ENCODE measurements around the gene PALM2AKAP2. TPM values are rescaled to one million over a fixed set of nuclear protein-coding genes. Genes with fewer than 3 reads are reported as not detected.

The PALM2AKAP2 gene
- total RNA-seq, 4 donors from 2014 or later = 2.0 to 8.2 (median 3.6) TPM

DNA sequence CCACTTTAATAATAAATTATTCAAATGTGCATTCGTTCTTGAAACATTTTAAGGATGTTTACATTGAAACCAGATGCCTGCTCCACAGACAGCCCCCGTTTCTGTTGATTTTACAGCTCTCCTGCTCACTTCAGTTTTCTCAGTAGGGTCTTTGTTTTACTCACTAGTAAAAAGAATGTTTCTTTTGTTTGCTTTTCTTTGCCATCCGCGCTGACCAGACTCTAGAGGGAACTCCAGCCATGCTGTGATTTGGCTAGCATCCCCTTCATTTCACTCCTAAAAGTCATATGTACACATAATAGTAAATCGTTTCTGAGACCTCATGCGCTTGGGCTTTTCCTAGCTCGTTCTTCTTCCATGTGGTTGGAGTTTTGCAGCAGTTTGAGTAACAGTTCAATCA lies 28.7 kb upstream of the PALM2AKAP2 start:
- Histone ChIP-seq H3K9me3 (no peaks in the 10 kb centered on the region), H3K4me1 (peaks cover 0 to 6% (median 0%) of the 10 kb centered on the region in 3 donors), H3K27ac (no peak overlapping the region), H3K27me3 (no peaks in the 10 kb centered on the region), H3K4me3 (no peak overlapping the region), H3K36me3 (no peaks in the 10 kb centered on the region)
- WGBS, 2 donors (ENCODE audit: low coverage in 1 of 2) = 27 to 38% methylated on average over 7 of the region's 7 CpGs
- TF ChIP-seq EP300 (IDR thresholded peaks at IDR 0.05) (no peak), POLR2AphosphoS5 (IDR thresholded peaks at IDR 0.05) (no peak), POLR2A (IDR thresholded peaks at IDR 0.05) (no peak)
- TF ChIP-seq, protein P1, sequence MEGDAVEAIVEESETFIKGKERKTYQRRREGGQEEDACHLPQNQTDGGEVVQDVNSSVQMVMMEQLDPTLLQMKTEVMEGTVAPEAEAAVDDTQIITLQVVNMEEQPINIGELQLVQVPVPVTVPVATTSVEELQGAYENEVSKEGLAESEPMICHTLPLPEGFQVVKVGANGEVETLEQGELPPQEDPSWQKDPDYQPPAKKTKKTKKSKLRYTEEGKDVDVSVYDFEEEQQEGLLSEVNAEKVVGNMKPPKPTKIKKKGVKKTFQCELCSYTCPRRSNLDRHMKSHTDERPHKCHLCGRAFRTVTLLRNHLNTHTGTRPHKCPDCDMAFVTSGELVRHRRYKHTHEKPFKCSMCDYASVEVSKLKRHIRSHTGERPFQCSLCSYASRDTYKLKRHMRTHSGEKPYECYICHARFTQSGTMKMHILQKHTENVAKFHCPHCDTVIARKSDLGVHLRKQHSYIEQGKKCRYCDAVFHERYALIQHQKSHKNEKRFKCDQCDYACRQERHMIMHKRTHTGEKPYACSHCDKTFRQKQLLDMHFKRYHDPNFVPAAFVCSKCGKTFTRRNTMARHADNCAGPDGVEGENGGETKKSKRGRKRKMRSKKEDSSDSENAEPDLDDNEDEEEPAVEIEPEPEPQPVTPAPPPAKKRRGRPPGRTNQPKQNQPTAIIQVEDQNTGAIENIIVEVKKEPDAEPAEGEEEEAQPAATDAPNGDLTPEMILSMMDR (IDR thresholded peaks at IDR 0.05) = no peak
- no peak for ATAC-seq

DNA sequence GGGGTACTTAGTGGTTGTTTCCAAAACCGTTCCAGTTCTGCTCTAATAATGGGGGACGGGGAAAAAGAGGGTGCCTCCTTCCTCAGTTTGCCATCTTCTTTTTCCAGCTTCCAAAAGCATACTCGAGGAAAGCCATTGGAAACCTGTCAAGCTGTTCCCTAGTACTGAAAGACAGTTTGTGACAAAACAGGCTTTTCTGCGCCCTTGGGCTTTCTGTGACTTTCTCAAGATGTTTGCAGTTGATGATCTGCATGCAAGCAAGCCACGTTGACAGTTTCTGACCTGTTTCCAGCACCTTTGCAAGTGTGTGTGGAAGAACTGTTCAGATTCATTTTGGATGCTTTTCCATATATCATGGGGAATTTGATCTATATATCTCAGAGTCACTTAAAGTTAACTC lies 26.7 kb upstream of the PALM2AKAP2 start:
- TF ChIP-seq EP300 (IDR thresholded peaks at IDR 0.05) (no peak), POLR2AphosphoS5 (IDR thresholded peaks at IDR 0.05) (no peak), POLR2A (IDR thresholded peaks at IDR 0.05) (no peak)
- TF ChIP-seq, protein P1 (IDR thresholded peaks at IDR 0.05) = no peak
- H3K27ac ChIP-seq = no peak overlapping the region
- H3K4me1 ChIP-seq = no peaks in the 10 kb centered on the region
- H3K27me3 ChIP-seq = no peaks in the 10 kb centered on the region
- no peak overlapping the region for H3K4me3 ChIP-seq
- H3K9me3 ChIP-seq = no peaks in the 10 kb centered on the region
- no peak for ATAC-seq
- WGBS, 2 donors (ENCODE audit: low coverage in 1 of 2) = 76 to 86% methylated on average over 3 to 5 of the region's 5 CpGs
- H3K36me3 ChIP-seq = no peaks in the 10 kb centered on the region

DNA sequence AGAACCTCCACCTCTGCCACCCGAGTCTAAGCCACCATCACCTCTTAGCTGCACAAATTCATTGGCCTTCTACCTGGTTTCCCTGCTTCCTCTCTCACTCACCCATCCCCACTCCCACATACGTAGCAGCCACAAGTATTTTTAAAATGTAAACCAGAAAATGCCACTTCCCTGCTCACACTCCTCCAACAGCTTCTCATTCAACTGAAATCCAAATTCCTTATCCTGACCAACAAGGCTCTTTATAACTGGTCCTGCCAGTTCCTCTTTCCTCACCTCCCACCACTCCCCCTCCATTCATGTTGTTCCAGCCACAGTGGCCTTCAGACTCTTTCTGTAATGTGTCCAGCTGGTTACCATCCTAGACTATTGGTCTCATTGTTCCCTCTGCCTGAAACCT lies 25.0 kb upstream of the PALM2AKAP2 start:
- Histone ChIP-seq H3K9me3 (no peaks in the 10 kb centered on the region), H3K27ac (no peak overlapping the region), H3K4me3 (no peak overlapping the region), H3K27me3 (no peaks in the 10 kb centered on the region), H3K36me3 (no peaks in the 10 kb centered on the region), H3K4me1 (no peaks in the 10 kb centered on the region)
- 56 to 78% methylated on average over 2 of the region's 2 CpGs for WGBS, 2 donors (ENCODE audit: low coverage in 1 of 2)
- ATAC-seq = no peak
- TF ChIP-seq POLR2AphosphoS5 (IDR thresholded peaks at IDR 0.05) = no peak
- TF ChIP-seq POLR2A (IDR thresholded peaks at IDR 0.05) = no peak
- TF ChIP-seq, protein P1 (IDR thresholded peaks at IDR 0.05) = no peak
- TF ChIP-seq EP300 (IDR thresholded peaks at IDR 0.05) = no peak

DNA sequence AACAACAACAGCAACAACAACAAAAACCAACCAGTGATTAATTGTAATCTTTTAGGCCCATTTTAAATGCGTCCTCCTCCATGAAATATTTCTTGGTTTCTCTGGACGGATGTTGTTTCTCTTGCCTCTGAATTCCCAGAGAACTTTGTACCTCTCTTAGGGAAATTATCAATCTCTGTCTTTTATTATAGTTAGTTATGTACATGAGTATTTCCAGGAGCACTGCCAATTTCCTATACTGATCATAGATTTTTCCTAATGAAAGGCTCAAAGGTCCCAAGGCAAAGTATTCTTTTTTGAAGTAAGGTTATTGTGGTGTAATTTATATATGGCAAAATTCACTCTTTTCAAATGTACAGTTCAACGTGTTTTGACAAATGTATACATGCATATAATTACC lies 20.4 kb upstream of the PALM2AKAP2 start:
- no peaks in the 10 kb centered on the region for H3K36me3 ChIP-seq
- no peak overlapping the region for H3K27ac ChIP-seq
- H3K9me3 ChIP-seq = no peaks in the 10 kb centered on the region
- no peak overlapping the region for H3K4me3 ChIP-seq
- no peaks in the 10 kb centered on the region for H3K4me1 ChIP-seq
- H3K27me3 ChIP-seq = no peaks in the 10 kb centered on the region
- 51 to 64% methylated on average over 3 of the region's 3 CpGs for WGBS, 2 donors (ENCODE audit: low coverage in 1 of 2)
- TF ChIP-seq POLR2A (IDR thresholded peaks at IDR 0.05) = no peak
- no peak for TF ChIP-seq POLR2AphosphoS5 (IDR thresholded peaks at IDR 0.05)
- TF ChIP-seq, protein P1 (IDR thresholded peaks at IDR 0.05) = no peak
- TF ChIP-seq EP300 (IDR thresholded peaks at IDR 0.05) = no peak
- no peak for ATAC-seq

DNA sequence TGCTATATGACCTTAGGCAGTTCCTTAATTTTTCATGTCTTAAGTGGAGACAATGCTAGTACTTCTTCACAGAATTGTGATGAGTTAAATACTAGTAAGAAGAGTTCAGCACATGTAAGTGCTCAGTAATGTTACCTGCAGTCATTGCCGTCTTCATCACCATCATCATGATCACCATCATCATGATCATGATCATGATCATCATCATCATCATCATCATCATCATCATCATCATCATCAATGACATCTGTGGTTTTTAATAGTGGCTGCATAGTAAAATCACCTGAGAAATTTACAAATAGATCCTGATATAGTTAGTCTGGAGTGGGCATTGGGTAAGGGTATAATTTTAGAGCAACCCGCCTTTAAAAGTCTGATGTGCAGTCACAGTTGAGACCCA lies 14.7 kb upstream of the PALM2AKAP2 start:
- Histone ChIP-seq H3K4me3 (no peak overlapping the region), H3K36me3 (no peaks in the 10 kb centered on the region), H3K27ac (no peak overlapping the region), H3K27me3 (no peaks in the 10 kb centered on the region), H3K4me1 (no peaks in the 10 kb centered on the region), H3K9me3 (no peaks in the 10 kb centered on the region)
- ATAC-seq = no peak
- TF ChIP-seq POLR2A (IDR thresholded peaks at IDR 0.05) = no peak
- TF ChIP-seq, protein P1 (IDR thresholded peaks at IDR 0.05) = no peak
- no peak for TF ChIP-seq EP300 (IDR thresholded peaks at IDR 0.05)
- TF ChIP-seq POLR2AphosphoS5 (IDR thresholded peaks at IDR 0.05) = no peak
- 93 to 100% methylated on average over 2 of the region's 2 CpGs for WGBS, 2 donors (ENCODE audit: low coverage in 1 of 2)
